HUES48 (cell line): ENCODE measurements around the gene GTPBP6.

ENCODE experiments used
- H3K27ac ChIP-seq: one replicate; pipeline ENCODE4 v1.7.0; 2013; ENCODE audit warnings: low read depth, low read length, inconsistent platforms
- H3K27me3 ChIP-seq: 2 replicates; pipeline ENCODE4 v1.6.1; 2013; ENCODE audit warnings: mild to moderate bottlenecking, low read length; ENCODE audit not compliant: control insufficient read depth, insufficient read depth
- H3K36me3 ChIP-seq: 2 replicates; pipeline ENCODE4 v1.6.1; 2013; ENCODE audit warnings: low read length; ENCODE audit not compliant: control insufficient read depth, insufficient read depth
- H3K4me1 ChIP-seq: 2 replicates; pipeline ENCODE4 v1.6.1; 2013; ENCODE audit warnings: mild to moderate bottlenecking, low read length; ENCODE audit not compliant: control insufficient read depth, insufficient read depth
- H3K4me3 ChIP-seq: 2 replicates; pipeline ENCODE4 v1.5.1; 2013; ENCODE audit warnings: mild to moderate bottlenecking, low read depth, low read length
- H3K9ac ChIP-seq: 2 replicates; pipeline ENCODE4 v1.6.1; 2013; ENCODE audit warnings: mild to moderate bottlenecking, low read depth, low read length, moderate library complexity
- H3K9me3 ChIP-seq: 2 replicates; pipeline ENCODE4 v1.6.1; 2013; ENCODE audit warnings: low read length; ENCODE audit not compliant: control insufficient read depth, insufficient read depth

The GTPBP6 gene

GRCh38 chrX:350534-351323 lies 32.1 kb upstream of the GTPBP6 start:
- H3K9ac ChIP-seq: no peak overlapping the region
- peaks cover 36% of the 10 kb centered on the region for H3K36me3 ChIP-seq
- H3K9me3 ChIP-seq: no peaks in the 10 kb centered on the region
- H3K4me3 ChIP-seq: no peak overlapping the region
- no peaks in the 10 kb centered on the region for H3K27me3 ChIP-seq
- no peaks in the 10 kb centered on the region for H3K4me1 ChIP-seq
- no peak overlapping the region for H3K27ac ChIP-seq

DNA sequence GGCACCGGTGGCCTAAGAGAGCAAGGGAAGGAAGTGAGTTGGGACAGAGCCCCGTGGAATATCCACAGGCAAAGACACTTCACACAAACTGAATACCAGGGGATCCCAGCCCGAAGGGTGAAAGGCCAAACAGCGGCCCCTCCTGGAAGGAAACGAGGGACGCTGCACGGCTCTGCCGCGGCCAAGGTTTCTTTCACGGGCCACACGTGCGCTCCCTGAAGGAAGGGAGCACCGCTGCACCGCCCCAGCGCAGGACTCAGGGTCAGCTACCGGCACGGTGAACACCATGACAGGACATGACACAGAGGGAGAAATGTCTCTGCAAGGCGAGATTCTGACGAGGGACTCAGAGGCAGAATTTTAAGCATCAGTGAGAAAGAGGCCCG lies 31.5 kb upstream of the GTPBP6 start:
- Histone ChIP-seq H3K9ac (no peak overlapping the region), H3K4me1 (no peaks in the 10 kb centered on the region), H3K4me3 (no peak overlapping the region), H3K27me3 (no peaks in the 10 kb centered on the region), H3K27ac (no peak overlapping the region), H3K36me3 (peaks cover 34% of the 10 kb centered on the region), H3K9me3 (no peaks in the 10 kb centered on the region)

DNA sequence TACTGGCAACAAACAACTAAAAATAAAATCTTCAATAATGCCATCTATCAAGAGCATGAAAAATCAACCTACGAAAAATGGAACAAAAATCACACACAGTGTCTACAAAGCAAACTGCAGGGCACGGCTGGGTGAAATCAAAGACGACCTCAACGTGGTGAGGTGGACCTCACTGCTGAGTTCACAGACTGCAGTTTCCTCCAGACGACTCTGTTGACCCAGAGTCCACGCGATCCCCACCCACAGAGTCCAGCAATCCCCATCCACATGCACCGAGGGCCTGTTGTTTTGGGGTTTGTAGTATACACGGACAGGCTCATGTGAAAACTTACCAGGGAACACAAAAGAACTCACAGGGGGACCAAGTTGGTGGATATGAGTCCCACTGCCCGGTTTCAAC lies 31.1 kb upstream of the GTPBP6 start:
- H3K4me3 ChIP-seq: no peak overlapping the region
- H3K27ac ChIP-seq: no peak overlapping the region
- no peak overlapping the region for H3K9ac ChIP-seq
- H3K9me3 ChIP-seq: no peaks in the 10 kb centered on the region
- H3K36me3 ChIP-seq: peaks cover 37% of the 10 kb centered on the region
- H3K27me3 ChIP-seq: no peaks in the 10 kb centered on the region
- H3K4me1 ChIP-seq: no peaks in the 10 kb centered on the region

DNA sequence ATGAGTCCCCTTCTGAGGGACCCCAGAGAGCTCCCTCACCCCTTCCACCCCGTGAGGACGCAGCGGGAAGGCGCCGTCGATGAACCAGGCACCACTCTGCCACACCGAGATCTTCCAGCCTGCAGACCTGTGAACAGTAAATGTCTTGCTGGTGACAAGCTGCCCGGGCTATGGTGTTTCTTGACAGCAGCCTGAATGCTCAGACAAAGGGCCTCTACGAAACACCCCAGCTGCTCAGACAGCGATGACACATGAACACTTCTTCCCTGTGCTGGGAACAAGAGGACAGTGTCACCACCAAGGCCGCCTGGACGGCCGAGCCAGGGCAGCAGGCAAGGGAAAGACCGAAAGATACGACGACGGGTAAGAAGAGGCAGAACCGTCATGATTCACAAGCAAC lies 30.6 kb upstream of the GTPBP6 start:
- no peaks in the 10 kb centered on the region for H3K9me3 ChIP-seq
- no peak overlapping the region for H3K9ac ChIP-seq
- no peak overlapping the region for H3K4me3 ChIP-seq
- H3K27ac ChIP-seq: no peak overlapping the region
- peaks cover 42% of the 10 kb centered on the region for H3K36me3 ChIP-seq
- no peaks in the 10 kb centered on the region for H3K27me3 ChIP-seq
- H3K4me1 ChIP-seq: no peaks in the 10 kb centered on the region

- no peaks in the 10 kb centered on the region for H3K27me3 ChIP-seq
- no peaks in the 10 kb centered on the region for H3K4me1 ChIP-seq
- H3K4me3 ChIP-seq: no peak overlapping the region
These were observed 30.0 kb upstream of the GTPBP6 start for GRCh38 chrX:348461-349117.

GRCh38 chrX:347351-348117 lies 28.9 kb upstream of the GTPBP6 start:
- Histone ChIP-seq H3K9me3 (no peaks in the 10 kb centered on the region), H3K27me3 (no peaks in the 10 kb centered on the region), H3K36me3 (peaks cover 38% of the 10 kb centered on the region), H3K4me1 (no peaks in the 10 kb centered on the region), H3K27ac (no peak overlapping the region), H3K4me3 (no peak overlapping the region), H3K9ac (no peak overlapping the region)

More at GRCh38 chrX:348461-349117, 30.0 kb upstream of the GTPBP6 start:
- no peaks in the 10 kb centered on the region for H3K9me3 ChIP-seq
- H3K9ac ChIP-seq: no peak overlapping the region
- peaks cover 42% of the 10 kb centered on the region for H3K36me3 ChIP-seq
- H3K27ac ChIP-seq: no peak overlapping the region

- Histone ChIP-seq H3K9me3 (no peaks in the 10 kb centered on the region), H3K27me3 (no peaks in the 10 kb centered on the region), H3K4me3 (no peak overlapping the region), H3K4me1 (no peaks in the 10 kb centered on the region), H3K9ac (no peak overlapping the region), H3K36me3 (peaks cover 40% of the 10 kb centered on the region), H3K27ac (no peak overlapping the region)
These were observed 27.6 kb upstream of the GTPBP6 start for GRCh38 chrX:346034-346813.

- Histone ChIP-seq H3K27ac (no peak overlapping the region), H3K4me3 (no peak overlapping the region), H3K4me1 (no peaks in the 10 kb centered on the region), H3K36me3 (peaks cover 43% of the 10 kb centered on the region), H3K9me3 (no peaks in the 10 kb centered on the region), H3K9ac (no peak overlapping the region), H3K27me3 (no peaks in the 10 kb centered on the region)
These were observed 26.7 kb upstream of the GTPBP6 start for GRCh38 chrX:345020-345925.

GRCh38 chrX:344371-344901 lies 25.8 kb upstream of the GTPBP6 start:
- Histone ChIP-seq H3K4me1 (no peaks in the 10 kb centered on the region), H3K36me3 (peaks cover 40% of the 10 kb centered on the region), H3K9me3 (no peaks in the 10 kb centered on the region), H3K9ac (no peak overlapping the region), H3K4me3 (no peak overlapping the region), H3K27ac (no peak overlapping the region), H3K27me3 (no peaks in the 10 kb centered on the region)
